SK-N-MC (cell line): Measurements from ENCODE around the gene FRMD4A.
"Not testable (repeated sequence)": the region's sequence is repeated elsewhere in the genome, so short reads cannot be mapped to it uniquely, and the experiment has no call there.

ENCODE experiments used
- DNase-seq: peaks from one replicate; pipeline ENCODE4 v3.0.0-alpha.2; 2011; ENCODE audit warnings: low read depth, low spot score
- H3K27ac ChIP-seq: fragments of 200-600 bp; sonication (generic); 2 replicates; pipeline ENCODE4 v1.5.1; 2016; ENCODE audit warnings: mixed run types
- H3K36me3 ChIP-seq: fragments of 200-600 bp; sonication (generic); 2 replicates; pipeline ENCODE4 v1.6.1; 2017; ENCODE audit warnings: antibody characterized with exemption, low read length, mixed read lengths; ENCODE audit not compliant: insufficient read depth
- H3K4me3 ChIP-seq: fragments of 200-600 bp; sonication (generic); 2 replicates; pipeline ENCODE4 v1.5.1; 2016
- H3K9ac ChIP-seq: fragments of 200-600 bp; sonication (generic); 2 replicates; pipeline ENCODE4 v1.8.0; 2017; ENCODE audit warnings: mixed run types, mixed read lengths; ENCODE audit not compliant: insufficient read length
- H3K9me3 ChIP-seq: fragments of 200-600 bp; sonication (generic); 2 replicates; pipeline ENCODE4 v1.6.1; 2017; ENCODE audit warnings: low read depth, mild to moderate bottlenecking, antibody characterized with exemption, low read length, moderate library complexity, mixed read lengths
- EZH2 ChIP-seq: fragments of 200-600 bp; sonication (generic); IDR thresholded peaks from one replicate; pipeline ENCODE4 v1.6.1; 2017; ENCODE audit warnings: antibody characterized with exemption
- FOXP2 ChIP-seq: optimal IDR thresholded peaks from 2 replicates; pipeline ENCODE3; 2011; ENCODE audit warnings: mild to moderate bottlenecking, moderate library complexity; ENCODE audit not compliant: insufficient read depth; ENCODE audit errors: extremely low read length, control extremely low read depth
- POLR2AphosphoS5 ChIP-seq: IDR thresholded peaks from 2 replicates; pipeline ENCODE4 v1.6.1; 2012; ENCODE audit warnings: mild to moderate bottlenecking, low read depth, low read length, borderline replicate concordance

FRMD4A gene

DNA sequence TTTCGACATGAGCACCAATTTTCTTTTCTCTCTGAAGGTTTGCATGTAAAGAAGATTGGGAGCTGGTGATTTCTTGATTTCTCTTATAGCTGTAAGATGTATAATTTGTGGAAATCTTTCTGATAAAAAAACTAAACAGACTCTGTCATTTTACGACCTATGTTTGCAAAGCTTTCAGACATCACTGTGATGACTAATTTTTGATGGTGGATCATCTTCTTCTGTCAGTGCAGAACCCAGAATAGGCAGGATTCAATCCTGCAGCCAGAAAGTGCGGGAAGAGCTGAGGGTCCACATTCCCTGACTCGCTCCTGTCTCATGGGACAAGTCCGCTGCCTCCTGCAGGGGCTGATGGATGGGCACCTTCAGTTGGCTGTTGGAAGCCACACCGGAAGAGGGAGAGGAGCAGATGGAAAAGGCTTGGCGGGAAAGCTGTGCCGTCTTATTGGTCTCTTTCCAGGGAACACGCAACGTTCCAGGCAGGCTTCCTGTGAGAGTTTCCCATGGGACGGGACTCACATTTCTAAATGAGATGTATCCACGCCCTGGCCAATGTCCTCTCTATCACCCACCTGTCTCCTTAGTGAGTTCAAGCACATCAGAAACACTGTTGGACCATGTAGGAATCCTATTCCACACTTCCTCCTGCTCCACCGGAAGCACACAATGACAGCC is 557.1 kb downstream of the FRMD4A start:
- no peaks in the 10 kb centered on the region for H3K36me3 ChIP-seq
- H3K27ac ChIP-seq, result no peak overlapping the region
- no peak for DNase-seq
- no peak overlapping the region for H3K9ac ChIP-seq
- no peak overlapping the region for H3K4me3 ChIP-seq
- no peaks in the 10 kb centered on the region for H3K9me3 ChIP-seq
- TF ChIP-seq POLR2AphosphoS5, result no peak

DNA sequence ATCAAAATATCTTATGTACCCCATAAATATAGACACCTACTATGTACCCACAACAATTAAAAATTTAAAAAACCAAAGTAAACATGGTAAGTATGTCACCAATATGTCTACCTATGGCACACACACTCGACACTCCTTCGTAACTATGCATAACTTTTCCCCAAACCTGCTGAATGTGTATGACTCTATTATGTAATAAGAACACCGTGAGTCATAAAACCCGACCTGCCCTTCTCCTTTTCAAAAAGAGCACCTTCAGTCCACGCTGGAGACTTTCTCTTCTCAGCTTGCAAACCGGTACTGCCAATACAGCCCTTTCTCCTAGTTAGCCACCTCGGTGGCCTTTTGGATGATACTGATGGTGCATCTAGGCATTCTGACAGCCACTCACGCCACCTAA is 557.7 kb downstream of the FRMD4A start:
- TF ChIP-seq FOXP2 (no peak), POLR2AphosphoS5 (no peak), EZH2 (no peak)
- Histone ChIP-seq H3K9ac (no peak overlapping the region), H3K9me3 (no peaks in the 10 kb centered on the region), H3K36me3 (no peaks in the 10 kb centered on the region), H3K4me3 (no peak overlapping the region), H3K27ac (no peak overlapping the region)
- no peak for DNase-seq

DNA sequence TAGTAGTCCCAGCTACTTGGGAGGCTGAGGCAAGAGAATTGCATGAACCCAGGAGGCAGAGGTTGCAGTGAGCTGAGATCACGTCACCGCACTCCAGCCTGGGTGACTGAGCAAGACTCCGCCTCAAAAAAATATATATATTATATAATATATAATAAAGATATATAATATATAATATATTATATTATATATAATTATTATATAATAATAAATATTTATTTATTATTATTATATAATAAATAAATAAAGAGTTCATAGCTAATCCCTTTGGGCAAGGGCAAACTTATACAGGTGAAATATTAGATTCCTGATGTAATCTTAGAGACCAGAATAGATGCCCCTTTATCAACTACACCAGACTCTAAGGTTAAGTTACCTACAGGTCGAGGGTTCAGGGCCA is 558.7 kb downstream of the FRMD4A start:
- DNase-seq, result no peak
- H3K27ac ChIP-seq, result no peak overlapping the region
- no peak overlapping the region for H3K9ac ChIP-seq

DNA sequence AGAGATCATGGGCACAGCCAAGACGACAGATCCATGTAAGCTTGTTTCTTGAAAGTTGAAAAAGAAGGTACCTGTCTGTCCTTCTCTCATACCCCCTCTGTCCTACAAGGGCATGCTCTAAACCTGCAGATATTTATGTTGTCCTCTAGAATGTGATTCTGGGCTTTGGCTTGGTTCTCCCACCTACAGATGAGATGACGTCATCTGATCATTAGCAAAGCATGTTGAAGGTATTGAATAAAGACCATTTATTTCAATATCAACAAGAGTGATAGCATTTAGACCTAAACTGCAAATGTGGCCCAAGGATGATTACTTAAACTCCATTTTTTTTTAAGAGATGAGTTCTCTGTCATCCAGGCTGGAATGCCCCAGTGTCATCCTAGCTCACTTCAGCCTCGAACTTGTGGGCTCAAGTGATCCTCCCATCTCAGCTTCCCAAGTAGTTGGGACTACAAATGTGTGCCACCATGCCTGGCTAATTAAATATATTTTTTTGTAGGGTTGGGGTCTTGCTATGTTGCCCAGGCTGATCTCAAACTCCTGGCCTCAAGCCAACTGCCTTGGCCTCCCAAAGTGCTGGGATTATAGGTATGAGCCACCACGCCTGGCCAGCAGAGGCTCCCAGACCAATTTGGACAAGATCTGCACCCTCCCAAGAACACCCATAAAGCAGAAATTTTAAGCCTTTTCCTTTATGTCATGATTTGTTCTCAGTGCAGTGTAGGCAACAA is 559.8 kb downstream of the FRMD4A start:
- DNase-seq, result no peak
- no peak for TF ChIP-seq FOXP2
- TF ChIP-seq EZH2, result no peak
- no peak for TF ChIP-seq POLR2AphosphoS5
- H3K4me3 ChIP-seq, result no peak overlapping the region
- no peaks in the 10 kb centered on the region for H3K9me3 ChIP-seq
- H3K36me3 ChIP-seq, result no peaks in the 10 kb centered on the region
- no peak overlapping the region for H3K27ac ChIP-seq
- no peak overlapping the region for H3K9ac ChIP-seq

More for the DNA sequence above, 558.7 kb downstream of the FRMD4A start:
- Histone ChIP-seq H3K9me3 (no peaks in the 10 kb centered on the region), H3K36me3 (no peaks in the 10 kb centered on the region), H3K4me3 (no peak overlapping the region)
- no peak for TF ChIP-seq POLR2AphosphoS5
- TF ChIP-seq FOXP2, result no peak
- no peak for TF ChIP-seq EZH2

DNA sequence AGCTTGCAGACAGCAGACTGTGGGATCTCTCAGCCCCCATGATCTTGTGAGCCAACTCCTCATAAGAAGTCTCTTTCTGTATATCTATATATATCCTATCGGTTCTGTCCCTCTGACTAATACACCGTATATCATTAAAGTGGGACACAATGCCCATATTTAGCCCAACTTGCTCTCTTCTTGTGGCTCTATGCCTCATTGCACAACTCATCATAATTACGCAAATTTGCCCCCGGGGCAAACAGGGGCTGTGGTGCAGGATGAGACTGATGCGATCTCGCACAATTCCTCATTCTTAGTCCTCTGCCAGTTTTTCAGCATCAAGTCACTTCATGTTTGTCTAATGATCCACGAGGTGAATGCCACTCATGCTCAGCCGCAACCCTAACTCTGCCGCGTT is 560.8 kb downstream of the FRMD4A start:
- Histone ChIP-seq H3K4me3 (no peak overlapping the region), H3K9me3 (no peaks in the 10 kb centered on the region), H3K27ac (no peak overlapping the region), H3K36me3 (no peaks in the 10 kb centered on the region), H3K9ac (no peak overlapping the region)
- DNase-seq, result no peak
- TF ChIP-seq POLR2AphosphoS5 (no peak), EZH2 (no peak), FOXP2 (no peak)

DNA sequence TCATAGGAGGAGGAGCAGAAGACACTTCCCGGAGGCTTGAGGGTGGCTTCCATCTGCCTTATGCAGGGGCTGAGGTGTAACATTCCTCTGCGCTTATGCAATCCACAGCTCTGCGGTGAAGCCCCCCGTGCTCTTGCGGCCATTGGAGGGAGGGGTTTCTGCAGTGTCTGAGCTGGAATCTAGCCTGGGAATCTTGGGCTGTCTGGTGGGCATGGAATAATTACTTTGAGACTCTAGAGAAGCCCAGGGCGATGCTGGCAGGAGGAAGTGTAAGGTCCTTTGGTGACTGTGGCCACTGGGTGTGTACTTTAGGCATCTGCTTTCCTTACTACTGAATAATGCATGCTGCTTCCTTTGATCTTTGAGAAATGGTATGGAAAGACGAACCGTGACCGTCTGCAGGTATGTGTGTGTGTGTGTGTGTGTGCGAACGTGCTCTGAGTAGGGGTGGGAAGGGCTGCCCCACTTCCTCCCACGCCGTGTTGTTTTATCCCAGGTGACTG is 563.0 kb downstream of the FRMD4A start:
- DNase-seq, result no peak
- Histone ChIP-seq H3K27ac (no peak overlapping the region), H3K4me3 (no peak overlapping the region), H3K9me3 (no peaks in the 10 kb centered on the region), H3K36me3 (no peaks in the 10 kb centered on the region), H3K9ac (no peak overlapping the region)
- TF ChIP-seq POLR2AphosphoS5 (no peak), FOXP2 (no peak), EZH2 (no peak)

DNA sequence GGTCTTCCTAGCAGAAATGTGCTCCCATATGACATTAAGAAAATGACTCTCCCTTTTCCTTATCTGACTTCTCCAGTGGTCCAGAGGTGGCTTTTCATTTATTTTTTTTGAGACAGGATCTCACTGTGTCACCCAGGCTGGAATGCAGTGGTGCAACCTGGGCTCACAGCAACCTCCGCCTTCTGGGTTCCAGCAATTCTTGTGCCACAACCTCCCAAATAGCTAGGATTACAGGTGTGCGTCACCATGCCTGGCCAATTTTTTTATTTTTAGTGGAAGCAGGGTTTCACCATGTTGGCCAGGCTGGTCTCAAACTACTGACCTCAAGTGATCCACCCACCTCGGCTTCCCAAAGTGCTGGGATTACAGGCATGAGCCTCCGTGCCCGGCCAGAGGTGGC is 563.6 kb downstream of the FRMD4A start:
- H3K9ac ChIP-seq, H3K27ac ChIP-seq, H3K4me3 ChIP-seq, DNase-seq, H3K9me3 ChIP-seq, H3K36me3 ChIP-seq: not testable (repeated sequence)

DNA sequence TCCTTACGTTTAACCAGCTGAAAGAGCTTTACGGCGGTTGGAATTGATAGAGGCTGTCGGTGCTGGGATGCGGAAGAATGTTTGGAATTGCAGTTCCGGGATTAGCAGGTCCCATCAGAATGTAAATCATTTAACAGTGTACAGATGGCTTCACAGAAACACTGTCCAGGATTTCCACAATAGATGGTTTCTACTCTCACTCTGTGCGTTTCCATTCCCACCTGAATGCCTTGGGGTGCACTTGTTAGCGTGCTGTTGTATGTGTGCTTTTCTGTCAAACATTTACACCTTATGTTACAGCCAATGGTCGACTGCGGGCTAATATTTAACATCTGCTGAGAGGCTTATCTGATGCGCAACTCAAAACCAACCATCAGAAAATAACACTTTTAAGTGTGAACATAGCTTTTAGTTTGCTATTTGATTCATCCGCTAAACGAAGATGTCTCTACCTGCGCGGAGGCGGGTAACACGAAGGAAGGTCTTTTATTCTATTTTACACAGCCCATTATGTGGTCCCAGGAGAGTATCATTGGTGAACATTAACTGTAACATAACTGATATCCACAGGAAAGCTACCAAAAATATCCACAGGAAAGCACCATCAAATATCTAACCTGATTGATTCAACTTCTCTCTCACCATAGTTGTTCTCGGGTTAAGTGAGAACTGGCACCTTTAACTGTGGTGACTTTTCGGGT is 564.9 kb downstream of the FRMD4A start:
- H3K9ac ChIP-seq, result no peak overlapping the region
- TF ChIP-seq POLR2AphosphoS5 (no peak), EZH2 (no peak), FOXP2 (no peak)
- H3K9me3 ChIP-seq, result no peaks in the 10 kb centered on the region
- no peak for DNase-seq
- H3K27ac ChIP-seq, result no peak overlapping the region
- H3K4me3 ChIP-seq, result no peak overlapping the region
- H3K36me3 ChIP-seq, result no peaks in the 10 kb centered on the region
